ENCODE measurements around the gene PDXDC1. TPM values are rescaled to one million over a fixed set of nuclear protein-coding genes. Genes with fewer than 3 reads are reported as not detected.

The PDXDC1 gene
- total and polyA plus RNA-seq, 2 donors (not counting 1 experiment from before 2014, with no cell fraction given): 48.1 to 103 TPM

GRCh38 chr16:14961405-14962186, 13.2 kb upstream of the PDXDC1 start:
- H3K9me3 ChIP-seq (ENCODE audit: control extremely low read depth in 1 of 3, control insufficient read depth in 2 of 3, insufficient read depth in 1 of 3, low read length in 2 of 3): peaks cover 0 to 11% (median 4%) of the 10 kb centered on the region in 3 donors
- WGBS (ENCODE audit: insufficient coverage): 96% methylated on average over 4 of the region's 11 CpGs
- Mint-ChIP-seq H3K27ac (no peak overlapping the region), H3K27me3 (peaks cover 19% of the 10 kb centered on the region), H3K9me3 (ENCODE audit: insufficient read depth) (no peaks in the 10 kb centered on the region), H3K4me3 (no peak overlapping the region), H3K4me1 (no peaks in the 10 kb centered on the region)
- no peak overlapping the region for H3K4me2 ChIP-seq (replicated peaks; ENCODE audit: low read depth, low read length, poor library complexity, severe bottlenecking)
- H3K36me3 ChIP-seq (replicated peaks in 1 of 2; ENCODE audit: control extremely low read depth in 1 of 2, control insufficient read depth in 1 of 2, extremely low read depth in 1 of 2, insufficient read depth in 2 of 2, low read length in 1 of 2): no peaks in the 10 kb centered on the region
- intact Hi-C loops (cut with micrococcal nuclease): no loop called here
- peaks cover 0 to 12% (median 5%) of the 10 kb centered on the region in 4 experiments for H3K27me3 ChIP-seq (replicated peaks in 1 of 4; ENCODE audit: control extremely low read depth in 1 of 4, control insufficient read depth in 3 of 4, insufficient read depth in 4 of 4, low read length in 3 of 4)
- ATAC-seq (ENCODE audit: low read depth): no peak
- H2AFZ ChIP-seq (ENCODE audit: insufficient read depth, low read depth, low read length, poor library complexity, severe bottlenecking): no peak overlapping the region
- H3K79me2 ChIP-seq (ENCODE audit: control insufficient read depth, insufficient read depth, low read length): no peaks in the 10 kb centered on the region
- POLR2A ChIA-PET: no interaction called here
- no peak overlapping the region for H3K4me3 ChIP-seq (ENCODE audit: control extremely low read depth in 1 of 5, extremely low read depth in 1 of 5, insufficient read depth in 1 of 5, low read depth in 2 of 5, low read length in 4 of 5)
- no peak for TF ChIP-seq EZH2 (IDR thresholded peaks at IDR 0.05; ENCODE audit: borderline replicate concordance, insufficient read depth, low read depth, low read length, poor library complexity, severe bottlenecking)
- TF ChIP-seq, protein P1, sequence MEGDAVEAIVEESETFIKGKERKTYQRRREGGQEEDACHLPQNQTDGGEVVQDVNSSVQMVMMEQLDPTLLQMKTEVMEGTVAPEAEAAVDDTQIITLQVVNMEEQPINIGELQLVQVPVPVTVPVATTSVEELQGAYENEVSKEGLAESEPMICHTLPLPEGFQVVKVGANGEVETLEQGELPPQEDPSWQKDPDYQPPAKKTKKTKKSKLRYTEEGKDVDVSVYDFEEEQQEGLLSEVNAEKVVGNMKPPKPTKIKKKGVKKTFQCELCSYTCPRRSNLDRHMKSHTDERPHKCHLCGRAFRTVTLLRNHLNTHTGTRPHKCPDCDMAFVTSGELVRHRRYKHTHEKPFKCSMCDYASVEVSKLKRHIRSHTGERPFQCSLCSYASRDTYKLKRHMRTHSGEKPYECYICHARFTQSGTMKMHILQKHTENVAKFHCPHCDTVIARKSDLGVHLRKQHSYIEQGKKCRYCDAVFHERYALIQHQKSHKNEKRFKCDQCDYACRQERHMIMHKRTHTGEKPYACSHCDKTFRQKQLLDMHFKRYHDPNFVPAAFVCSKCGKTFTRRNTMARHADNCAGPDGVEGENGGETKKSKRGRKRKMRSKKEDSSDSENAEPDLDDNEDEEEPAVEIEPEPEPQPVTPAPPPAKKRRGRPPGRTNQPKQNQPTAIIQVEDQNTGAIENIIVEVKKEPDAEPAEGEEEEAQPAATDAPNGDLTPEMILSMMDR (IDR thresholded peaks at IDR 0.05): no peak
- DNase-seq: no peak
- CTCF ChIA-PET: no interaction called here
- no peaks in the 10 kb centered on the region for H3K4me1 ChIP-seq (ENCODE audit: control insufficient read depth in 2 of 2, insufficient read depth in 2 of 2, low read length in 2 of 2)
- H4K20me1 ChIP-seq (ENCODE audit: control insufficient read depth, insufficient read depth, low read length, poor library complexity, severe bottlenecking): no peaks in the 10 kb centered on the region
- no peak overlapping the region for H3K27ac ChIP-seq (ENCODE audit: low read length in 2 of 2)
- H3K9ac ChIP-seq (ENCODE audit: low read length): no peak overlapping the region

Data from B cell (primary cell).